Central memory CD8-positive, alpha-beta T cell (primary cell): Measurements from ENCODE around the gene UNCX.

ENCODE experiments used
- ATAC-seq: fragments of 150-1000 bp; cut with Tn5 transposase; replicated peaks from 2 replicates; pipeline ENCODE4 v1.10.0; 2022; ENCODE audit warnings: mild to moderate bottlenecking, moderate FRiP score, moderate number of reproducible peaks; ENCODE audit not compliant: poor library complexity, severe bottlenecking; ENCODE audit errors: extremely low read depth
- DNase-seq, 2 donors: peaks; one replicate each; pipeline ENCODE4 v3.0.0; 2021; ENCODE audit warnings: low spot score in 2 of 2
- H3K27ac Mint-ChIP-seq: one replicate; pipeline ENCODE4 v1.8.0; 2022; ENCODE audit warnings: low read depth, mild to moderate bottlenecking, moderate library complexity, mixed read lengths
- H3K27me3 Mint-ChIP-seq: one replicate; pipeline ENCODE4 v1.8.0; 2022; ENCODE audit warnings: mixed read lengths
- H3K36me3 Mint-ChIP-seq: one replicate; pipeline ENCODE4 v1.8.0; 2022; ENCODE audit warnings: mild to moderate bottlenecking, moderate library complexity, mixed read lengths; ENCODE audit not compliant: insufficient read depth
- H3K4me1 Mint-ChIP-seq: one replicate; pipeline ENCODE4 v1.8.0; 2022; ENCODE audit warnings: mixed read lengths
- H3K4me3 Mint-ChIP-seq: one replicate; pipeline ENCODE4 v1.8.0; 2022; ENCODE audit warnings: mild to moderate bottlenecking, moderate library complexity, mixed read lengths
- H3K9me3 Mint-ChIP-seq: one replicate; pipeline ENCODE4 v1.8.0; 2022; ENCODE audit warnings: mixed read lengths

The UNCX gene

DNA sequence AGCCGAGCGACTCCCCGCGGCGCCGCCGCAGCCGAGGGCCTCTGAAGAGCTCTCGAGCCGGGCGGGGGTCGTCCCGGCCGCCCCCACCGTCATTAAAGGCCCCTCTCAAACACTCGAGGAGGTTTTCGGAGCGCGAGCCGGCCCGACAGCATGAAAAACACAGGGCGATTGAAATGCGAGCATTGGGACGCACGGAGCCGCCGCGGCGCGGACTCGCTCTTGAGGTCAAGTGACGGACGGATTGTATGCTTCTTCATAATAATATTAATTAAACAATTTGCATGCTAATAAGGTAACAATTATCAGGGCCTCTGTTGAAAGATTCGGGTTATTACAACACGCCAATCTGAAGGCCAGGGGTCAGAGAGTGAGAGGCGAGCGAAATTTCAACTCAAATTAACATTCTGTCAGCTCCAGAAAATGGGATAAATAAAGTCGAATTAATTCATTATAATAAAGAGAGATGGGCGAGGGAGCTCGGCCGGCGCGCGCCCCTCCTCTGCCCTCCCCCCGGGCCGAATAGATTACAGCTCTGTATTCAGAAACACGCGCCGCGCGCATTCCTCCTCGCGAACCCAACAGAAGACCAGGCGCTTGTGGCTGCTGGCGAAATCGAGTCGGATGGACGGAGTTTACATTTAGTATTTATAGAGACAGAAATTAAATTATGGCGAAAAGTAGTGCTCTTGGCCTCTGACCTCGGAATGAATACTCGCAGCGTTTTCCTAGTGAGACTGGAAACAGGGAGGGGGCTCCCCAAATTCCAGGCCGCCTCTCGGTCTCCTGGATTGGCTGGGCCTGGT is 2.1 kb upstream of the UNCX start:
- no peak for ATAC-seq
- H3K27ac Mint-ChIP-seq: no peak overlapping the region
- H3K4me3 Mint-ChIP-seq: no peak overlapping the region
- DNase-seq: no peak
- H3K9me3 Mint-ChIP-seq: no peaks in the 10 kb centered on the region
- H3K4me1 Mint-ChIP-seq: peaks cover 10% of the 10 kb centered on the region
- peaks cover 29% of the 10 kb centered on the region for H3K36me3 Mint-ChIP-seq
- peaks cover 77% of the 10 kb centered on the region for H3K27me3 Mint-ChIP-seq

- DNase-seq (no peak), ATAC-seq (no peak)
- peaks cover 26% of the 10 kb centered on the region for H3K36me3 Mint-ChIP-seq
- no peaks in the 10 kb centered on the region for H3K9me3 Mint-ChIP-seq
- peak overlapping the region; percentile 29 for H3K27ac Mint-ChIP-seq
- H3K4me3 Mint-ChIP-seq: no peak overlapping the region
- peaks cover 10% of the 10 kb centered on the region for H3K4me1 Mint-ChIP-seq
- H3K27me3 Mint-ChIP-seq: peaks cover 74% of the 10 kb centered on the region
Measured at GRCh38 chr7:1231214-1232102, 1.2 kb upstream of the UNCX start.

DNA sequence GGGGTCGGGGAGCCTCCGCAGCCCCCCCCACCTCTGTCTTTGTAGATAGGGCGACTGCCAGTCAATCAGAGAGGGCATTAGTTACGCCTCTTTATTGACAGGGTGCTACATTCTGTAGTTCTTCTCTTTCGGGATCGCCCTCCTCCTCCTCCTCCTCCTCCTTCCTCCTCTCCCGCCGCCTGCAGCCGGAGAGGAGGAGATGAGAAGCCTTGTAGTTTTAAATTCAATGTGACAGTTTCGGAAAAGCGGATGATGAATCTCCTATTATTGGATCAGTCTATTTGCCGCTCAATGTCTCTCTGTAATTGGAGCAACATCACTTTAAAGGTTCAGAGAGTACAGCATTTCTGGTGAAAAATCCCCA is 587 bp upstream of the UNCX start:
- Mint-ChIP-seq H3K4me3 (no peak overlapping the region), H3K36me3 (peaks cover 26% of the 10 kb centered on the region), H3K4me1 (peaks cover 10% of the 10 kb centered on the region), H3K27me3 (peaks cover 70% of the 10 kb centered on the region), H3K9me3 (no peaks in the 10 kb centered on the region), H3K27ac (peak overlapping the region; percentile 29)
- DNase-seq: no peak
- no peak for ATAC-seq

DNA sequence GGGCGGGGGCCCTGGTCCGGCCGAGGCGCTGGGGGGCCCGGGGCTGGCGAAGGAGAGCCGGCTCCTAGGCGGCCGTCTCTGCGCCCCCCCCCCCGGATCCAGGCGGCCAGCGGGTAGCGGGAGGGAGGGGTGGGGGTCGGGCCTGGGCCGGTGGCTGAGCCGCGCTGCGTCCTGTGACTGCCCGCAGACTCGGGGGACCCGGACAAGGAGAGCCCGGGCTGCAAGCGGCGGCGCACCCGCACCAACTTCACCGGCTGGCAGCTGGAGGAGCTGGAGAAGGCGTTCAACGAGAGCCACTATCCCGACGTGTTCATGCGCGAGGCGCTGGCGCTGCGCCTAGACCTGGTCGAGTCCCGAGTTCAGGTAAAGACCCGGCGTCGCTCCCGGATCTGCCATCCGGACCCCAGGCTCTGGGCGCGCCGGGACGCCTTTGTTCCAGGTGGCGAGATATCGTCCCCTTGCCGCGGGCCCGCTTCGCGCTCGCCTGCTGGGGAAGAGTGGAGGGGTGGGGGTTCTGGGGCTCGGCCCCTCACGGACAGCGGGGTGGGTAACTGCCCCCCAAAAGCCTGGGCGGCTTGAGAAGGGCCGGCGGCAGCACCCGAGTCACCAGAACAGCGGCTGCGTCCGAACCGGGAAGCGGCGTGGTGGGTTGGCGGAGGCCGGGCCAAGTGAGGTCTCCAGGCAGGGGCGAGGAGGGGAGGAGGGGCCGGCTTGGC is 819 bp downstream of the UNCX start:
- Mint-ChIP-seq H3K27ac (no peak overlapping the region), H3K9me3 (no peaks in the 10 kb centered on the region), H3K36me3 (peaks cover 28% of the 10 kb centered on the region), H3K4me1 (peaks cover 10% of the 10 kb centered on the region), H3K27me3 (peaks cover 70% of the 10 kb centered on the region), H3K4me3 (peak overlapping the region; percentile 4)
- DNase-seq (no peak), ATAC-seq (no peak)

DNA sequence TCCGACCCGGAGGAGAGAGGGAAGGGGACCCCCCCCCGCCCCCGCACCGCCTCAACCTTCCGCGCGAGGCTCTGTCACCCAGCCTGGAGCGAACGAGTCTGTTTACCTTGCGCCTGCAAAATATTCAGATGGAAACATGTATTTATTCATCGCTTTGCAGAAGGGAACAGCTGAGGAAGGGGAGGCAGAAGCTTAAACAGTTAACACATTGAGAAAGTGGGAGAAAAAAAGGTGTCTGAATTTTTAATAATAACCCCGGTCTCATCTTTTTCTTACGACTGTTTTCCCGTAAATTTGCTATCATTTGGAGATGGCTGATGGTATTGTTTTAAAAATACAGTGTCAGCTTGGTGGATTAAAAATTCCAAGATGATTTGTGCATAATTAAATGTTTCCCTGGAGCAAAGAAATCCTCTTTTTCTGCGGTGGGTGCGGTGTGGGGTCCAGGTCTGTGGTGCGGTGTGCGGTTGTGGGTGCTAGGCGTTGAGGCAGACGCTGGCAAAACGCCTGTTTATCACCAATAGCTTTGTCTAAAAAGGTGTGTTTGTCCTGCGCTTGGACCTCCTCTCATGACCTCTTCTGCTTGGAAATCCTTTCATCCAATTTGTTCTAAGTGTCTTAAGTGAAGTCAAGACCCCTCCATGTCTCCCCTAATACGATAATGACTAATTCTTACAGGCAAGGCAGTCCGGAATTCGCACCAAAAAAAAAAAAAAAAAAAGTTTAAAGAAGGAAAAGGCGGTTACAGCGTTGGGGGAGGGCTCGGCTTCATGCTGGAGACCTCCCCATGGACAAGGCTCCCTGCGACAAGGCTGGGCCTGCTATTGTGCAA is 1.6 kb downstream of the UNCX start:
- H3K36me3 Mint-ChIP-seq: peaks cover 31% of the 10 kb centered on the region

GRCh38 chr7:1234881-1235500 is 2.3 kb downstream of the UNCX start:
- ATAC-seq (no peak), DNase-seq (no peak)
- Mint-ChIP-seq H3K4me3 (peak overlapping the region; percentile 12), H3K9me3 (no peaks in the 10 kb centered on the region), H3K27me3 (peaks cover 80% of the 10 kb centered on the region), H3K27ac (peak overlapping the region; percentile 75), H3K4me1 (peaks cover 10% of the 10 kb centered on the region), H3K36me3 (peaks cover 31% of the 10 kb centered on the region)

More for the DNA sequence above, 1.6 kb downstream of the UNCX start:
- Mint-ChIP-seq H3K27ac (peak overlapping the region; percentile 75), H3K4me1 (peaks cover 10% of the 10 kb centered on the region), H3K9me3 (no peaks in the 10 kb centered on the region), H3K27me3 (peaks cover 72% of the 10 kb centered on the region), H3K4me3 (peak overlapping the region; percentile 12)
- ATAC-seq: no peak
- no peak for DNase-seq

GRCh38 chr7:1235501-1236131 is 2.9 kb downstream of the UNCX start:
- ATAC-seq (no peak), DNase-seq (no peak)
- peaks cover 82% of the 10 kb centered on the region for H3K27me3 Mint-ChIP-seq
- H3K4me3 Mint-ChIP-seq: no peak overlapping the region
- H3K9me3 Mint-ChIP-seq: no peaks in the 10 kb centered on the region
- H3K4me1 Mint-ChIP-seq: peaks cover 10% of the 10 kb centered on the region
- H3K36me3 Mint-ChIP-seq: peaks cover 30% of the 10 kb centered on the region
- H3K27ac Mint-ChIP-seq: peak overlapping the region; percentile 81

DNA sequence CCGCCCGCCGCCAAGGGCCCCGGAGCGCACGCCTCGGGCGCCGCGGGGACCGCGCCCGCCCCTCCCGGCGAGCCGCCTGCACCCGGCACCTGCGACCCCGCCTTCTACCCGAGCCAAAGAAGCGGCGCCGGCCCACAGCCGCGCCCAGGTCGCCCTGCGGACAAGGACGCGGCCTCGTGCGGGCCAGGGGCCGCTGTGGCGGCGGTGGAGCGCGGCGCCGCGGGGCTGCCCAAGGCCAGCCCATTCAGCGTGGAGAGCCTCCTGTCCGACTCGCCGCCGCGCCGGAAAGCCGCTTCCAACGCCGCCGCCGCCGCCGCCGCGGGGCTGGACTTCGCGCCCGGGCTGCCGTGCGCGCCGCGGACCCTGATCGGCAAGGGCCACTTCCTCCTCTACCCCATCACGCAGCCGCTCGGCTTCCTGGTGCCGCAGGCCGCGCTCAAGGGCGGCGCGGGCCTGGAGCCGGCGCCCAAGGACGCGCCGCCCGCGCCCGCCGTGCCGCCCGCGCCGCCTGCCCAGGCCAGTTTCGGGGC is 3.5 kb downstream of the UNCX start:
- Mint-ChIP-seq H3K4me3 (no peak overlapping the region), H3K27ac (peak overlapping the region; percentile 81), H3K27me3 (peaks cover 81% of the 10 kb centered on the region), H3K4me1 (peaks cover 10% of the 10 kb centered on the region), H3K36me3 (peaks cover 28% of the 10 kb centered on the region), H3K9me3 (no peaks in the 10 kb centered on the region)
- DNase-seq (no peak), ATAC-seq (no peak)

DNA sequence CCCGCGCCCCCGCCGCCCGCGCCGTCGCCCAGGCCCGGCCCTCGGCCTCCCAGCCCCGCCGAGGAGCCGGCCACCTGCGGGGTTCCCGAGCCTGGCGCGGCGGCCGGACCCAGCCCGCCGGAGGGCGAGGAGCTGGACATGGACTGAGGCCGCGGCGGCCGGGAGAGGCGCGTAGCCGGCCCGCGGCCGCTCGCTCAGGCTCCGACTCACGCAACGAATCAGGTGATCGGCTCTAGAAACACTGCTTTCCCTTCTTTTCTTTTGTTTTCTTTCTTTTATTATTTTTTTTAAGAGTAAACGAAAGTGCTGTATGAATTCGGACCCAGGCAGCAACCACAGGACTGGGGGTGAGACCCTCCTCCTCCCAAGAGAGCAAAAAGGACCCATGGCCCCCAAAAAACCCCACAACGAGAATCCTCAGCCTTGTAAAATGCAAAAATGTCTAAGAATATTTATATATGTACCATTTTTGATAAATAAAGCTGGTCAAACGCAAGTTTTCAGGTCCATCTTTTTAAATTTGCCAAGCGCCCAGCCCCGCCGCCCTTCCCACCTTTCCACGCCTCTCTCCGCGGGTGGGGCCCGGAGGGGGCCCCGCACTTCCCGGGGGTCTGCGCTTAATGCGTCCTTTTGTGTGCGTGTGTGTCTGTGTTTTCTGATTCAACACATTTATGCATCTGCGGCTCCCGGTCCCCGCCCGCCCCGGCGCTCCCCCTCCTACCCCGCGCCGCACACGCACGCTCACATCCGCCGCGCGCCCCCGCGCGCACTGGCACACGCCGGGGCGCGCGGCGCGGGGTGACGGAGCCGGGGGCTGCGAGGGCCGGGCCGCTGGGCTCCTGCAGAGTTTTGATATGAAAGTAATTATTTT is 4.4 kb downstream of the UNCX start:
- H3K27me3 Mint-ChIP-seq: peaks cover 72% of the 10 kb centered on the region
- ATAC-seq (no peak), DNase-seq (no peak)
- no peak overlapping the region for H3K4me3 Mint-ChIP-seq
- peaks cover 3% of the 10 kb centered on the region for H3K4me1 Mint-ChIP-seq
- peak overlapping the region; percentile 89 for H3K27ac Mint-ChIP-seq
- H3K9me3 Mint-ChIP-seq: no peaks in the 10 kb centered on the region
- peaks cover 24% of the 10 kb centered on the region for H3K36me3 Mint-ChIP-seq

DNA sequence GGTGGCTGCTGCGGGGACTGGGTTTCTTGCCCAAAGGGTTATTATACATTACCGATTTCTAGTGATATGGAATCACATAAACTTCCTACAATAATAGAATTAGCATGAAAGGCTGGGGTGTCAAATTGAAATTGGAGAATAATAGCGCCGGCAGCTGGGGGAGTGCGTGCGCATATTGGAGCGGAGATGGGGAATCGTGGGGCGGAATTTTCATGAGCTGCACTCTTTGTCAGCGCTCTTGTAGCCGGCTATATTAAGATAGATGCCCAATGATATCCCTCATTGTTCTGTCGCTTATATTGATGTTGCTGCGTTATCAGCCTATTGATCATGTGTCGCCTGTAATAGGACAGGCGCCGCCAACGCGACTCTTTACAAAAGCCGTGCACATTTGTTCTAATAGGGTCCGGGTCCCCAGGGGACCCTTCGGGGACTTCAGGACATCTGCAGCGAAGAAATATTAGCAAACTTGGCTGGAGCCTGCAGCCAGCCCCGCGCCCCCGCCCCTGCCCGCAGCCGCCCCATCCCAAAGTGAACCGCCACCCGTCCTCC is 5.1 kb downstream of the UNCX start:
- DNase-seq: no peak
- H3K4me3 Mint-ChIP-seq: no peak overlapping the region
- peaks cover 67% of the 10 kb centered on the region for H3K27me3 Mint-ChIP-seq
- H3K36me3 Mint-ChIP-seq: peaks cover 22% of the 10 kb centered on the region
- ATAC-seq: no peak
- no peak overlapping the region for H3K27ac Mint-ChIP-seq
- H3K9me3 Mint-ChIP-seq: no peaks in the 10 kb centered on the region
- no peaks in the 10 kb centered on the region for H3K4me1 Mint-ChIP-seq
